Lower leg skin (tissue), 3 donors: ENCODE measurements around the gene PGAM5.

Experiments used
- CTCF ChIP-seq, 3 donors: fragments of 450-650 bp; IDR thresholded peaks; one replicate each; pipeline ENCODE4 v1.5.1; 2016; ENCODE audit warnings: antibody characterized with exemption in 3 of 3, mild to moderate bottlenecking in 3 of 3, moderate library complexity in 2 of 3
- POLR2A ChIP-seq, 2 donors: fragments of 450-650 bp; IDR thresholded peaks; one replicate each; pipeline ENCODE4 v1.6.1; 2016 to 2017; ENCODE audit warnings: antibody characterized with exemption in 2 of 2, mild to moderate bottlenecking in 1 of 2, moderate library complexity in 1 of 2

DNA sequence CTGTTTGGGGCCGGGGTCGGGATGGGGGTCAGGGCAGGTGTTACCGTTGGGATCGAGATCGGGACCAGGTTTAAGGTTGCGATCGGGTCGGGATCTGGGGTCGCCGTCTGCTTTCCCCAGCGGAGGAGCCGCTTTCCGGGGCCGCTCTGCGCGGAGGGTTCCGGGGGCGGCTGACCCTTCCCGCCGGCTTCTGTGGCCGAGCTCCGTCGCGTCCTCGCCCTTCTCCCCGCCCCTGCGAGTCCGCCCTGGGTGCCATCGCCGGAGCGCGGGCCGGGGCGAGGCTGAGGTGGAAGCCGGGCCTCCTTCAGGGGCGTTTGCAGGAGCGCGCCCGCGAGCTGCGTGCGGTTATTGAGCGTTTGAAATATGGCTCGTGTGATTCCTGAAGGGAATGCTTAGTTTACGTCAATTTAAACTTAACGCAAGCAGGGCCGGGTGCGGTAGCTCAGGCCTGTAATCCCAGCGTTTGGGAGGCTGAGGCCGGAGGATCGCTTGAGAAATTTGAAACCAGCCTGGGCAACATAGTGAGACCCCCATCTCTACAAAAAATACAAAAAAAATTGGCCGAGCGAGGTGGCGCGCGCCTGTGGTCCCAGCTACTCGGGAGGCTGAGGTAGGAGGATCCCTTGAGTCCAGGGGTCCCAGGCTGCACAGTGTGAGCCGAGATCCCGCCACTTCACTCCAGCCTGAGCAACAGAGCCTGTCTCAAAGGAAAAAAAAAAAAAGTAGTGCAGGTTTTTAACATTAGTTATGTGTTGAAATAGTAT lies 620 bp downstream of the PGAM5 start:
- TF ChIP-seq CTCF (IDR thresholded peaks at IDR 0.05) (no peak), POLR2A (IDR thresholded peaks at IDR 0.05) (no peak)
